ENCODE results near the gene BPIFA2. TPM values are rescaled to one million over a fixed set of nuclear protein-coding genes. Genes with fewer than 3 reads are reported as not detected.

BPIFA2 gene
- polyA plus RNA-seq, 1 donor: not detected

DNA sequence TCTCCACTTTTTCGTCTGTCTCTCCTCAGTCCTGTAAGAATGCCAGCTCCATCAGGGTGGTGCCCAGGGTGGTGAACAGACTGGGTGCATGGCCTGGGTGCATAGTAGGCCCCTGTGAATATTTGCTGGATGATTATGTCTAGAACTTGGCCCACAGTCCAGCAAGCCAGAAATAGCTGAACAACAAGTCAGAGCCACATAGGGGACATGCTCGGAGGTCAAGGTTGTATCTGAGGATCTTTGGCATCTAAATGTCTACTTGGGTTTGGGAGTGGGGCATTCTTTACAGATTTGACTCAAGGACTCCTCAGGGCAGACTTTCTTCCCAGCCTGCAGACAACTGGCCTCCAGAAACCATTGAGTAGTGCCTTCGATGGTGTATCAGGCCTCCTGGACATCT lies 31.1 kb downstream of the BPIFA2 start:
- DNase-seq: no peak

DNA sequence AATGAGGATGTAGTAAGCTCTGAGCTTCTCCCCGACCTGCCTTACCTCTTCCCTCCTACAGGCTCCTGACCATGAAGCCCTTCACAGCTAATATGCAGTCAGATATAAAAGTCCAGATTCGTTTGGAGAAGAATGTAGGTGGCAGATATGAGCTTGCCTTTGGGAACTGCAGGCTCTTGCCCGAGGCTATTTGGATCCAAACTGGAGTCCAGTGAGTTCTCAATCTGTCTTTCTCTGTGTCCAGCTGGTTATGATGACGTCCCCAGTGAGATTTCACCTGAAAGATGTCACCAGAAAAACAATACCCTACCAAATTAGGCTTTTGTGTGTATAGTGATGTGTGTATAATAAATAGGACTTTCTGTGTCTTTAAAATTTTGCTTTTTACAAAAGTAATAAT lies 34.5 kb downstream of the BPIFA2 start:
- no peak for DNase-seq

DNA sequence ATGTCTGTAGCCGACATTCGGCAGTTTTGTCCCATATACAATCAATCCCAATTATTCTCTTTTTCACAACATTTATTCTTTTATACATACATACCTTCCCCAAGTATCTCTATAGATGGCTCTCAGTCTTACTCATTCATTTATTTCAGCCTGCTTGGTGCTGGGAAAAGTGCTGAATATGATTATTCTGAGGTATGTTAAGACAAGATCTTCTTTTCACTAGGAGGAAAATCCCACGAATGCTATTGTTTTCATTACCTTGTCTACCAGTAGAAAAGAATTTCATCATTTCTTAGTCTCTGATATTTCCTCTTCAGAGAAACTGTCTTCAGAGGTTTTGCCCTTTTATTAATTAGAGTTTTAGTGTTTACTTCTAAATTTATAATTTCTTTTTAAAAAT lies 35.5 kb downstream of the BPIFA2 start:
- DNase-seq: no peak

DNA sequence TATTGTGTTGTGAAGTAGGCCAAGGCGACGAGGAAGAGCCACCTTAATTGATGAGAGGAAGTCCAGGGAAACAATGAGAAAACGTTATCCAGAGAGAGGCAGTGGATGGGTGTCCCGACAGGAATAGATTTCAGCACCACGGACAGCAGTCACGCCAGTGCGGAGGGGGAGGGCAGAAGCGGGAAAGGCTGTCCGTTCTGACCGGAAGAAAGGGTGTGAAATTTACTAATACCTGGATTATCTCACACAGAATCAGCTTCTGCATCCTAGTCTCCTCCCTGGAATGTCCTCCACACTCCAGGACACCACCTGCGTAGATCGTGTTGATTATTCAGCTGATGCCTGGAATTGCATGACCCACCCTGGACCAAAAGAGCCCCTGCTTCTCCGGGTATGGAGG lies 41.8 kb downstream of the BPIFA2 start:
- DNase-seq: peak; percentile 81

DNA sequence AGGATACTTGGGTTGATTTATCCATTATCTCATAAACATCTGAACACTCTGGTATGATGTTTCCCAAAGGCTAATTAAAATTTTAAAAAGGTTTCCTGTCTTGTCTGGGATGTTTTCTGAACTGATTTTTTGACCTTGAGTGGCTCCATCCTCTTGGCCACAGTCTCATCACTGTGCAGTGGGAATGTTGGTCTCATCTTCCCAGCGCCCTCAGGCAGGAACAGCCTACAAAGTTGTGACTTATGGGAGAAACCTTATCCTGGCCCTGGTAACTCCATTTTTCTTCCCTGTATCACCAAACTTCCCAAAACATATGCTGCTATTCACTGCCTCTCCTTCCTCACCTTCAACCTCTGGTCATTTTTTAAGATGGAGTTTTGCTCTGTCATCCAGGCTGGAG lies 42.4 kb downstream of the BPIFA2 start:
- DNase-seq: no peak

DNA sequence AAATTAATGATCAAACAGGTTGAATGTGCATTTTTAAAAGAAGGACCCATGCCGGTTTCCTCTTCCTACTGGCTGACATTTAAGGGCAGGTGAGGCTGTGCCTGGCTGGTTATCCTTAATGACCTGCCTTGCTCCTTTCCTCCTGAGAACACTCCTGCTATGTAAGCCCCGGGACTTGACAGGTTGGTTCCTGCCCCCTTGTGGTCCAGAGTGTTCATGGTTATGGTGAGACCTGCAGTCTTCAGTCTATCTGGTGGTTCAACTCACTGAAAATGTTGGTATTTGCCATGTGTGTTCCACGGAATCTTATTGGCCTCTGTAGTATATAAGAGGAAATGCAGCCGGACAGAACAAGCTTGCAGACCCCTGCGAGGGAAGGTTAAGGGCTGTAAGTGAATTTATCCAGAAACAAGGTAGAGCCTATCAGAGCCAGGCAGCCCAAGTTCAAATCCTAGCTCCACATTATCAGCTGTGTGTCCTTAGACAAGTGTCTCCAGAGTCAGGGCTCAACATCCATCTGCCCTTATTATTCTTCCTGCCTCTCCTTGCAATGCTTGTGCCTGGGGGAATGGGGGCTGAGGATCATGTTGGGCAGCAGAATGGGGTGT lies 44.0 kb downstream of the BPIFA2 start:
- DNase-seq: peak; percentile 53

DNA sequence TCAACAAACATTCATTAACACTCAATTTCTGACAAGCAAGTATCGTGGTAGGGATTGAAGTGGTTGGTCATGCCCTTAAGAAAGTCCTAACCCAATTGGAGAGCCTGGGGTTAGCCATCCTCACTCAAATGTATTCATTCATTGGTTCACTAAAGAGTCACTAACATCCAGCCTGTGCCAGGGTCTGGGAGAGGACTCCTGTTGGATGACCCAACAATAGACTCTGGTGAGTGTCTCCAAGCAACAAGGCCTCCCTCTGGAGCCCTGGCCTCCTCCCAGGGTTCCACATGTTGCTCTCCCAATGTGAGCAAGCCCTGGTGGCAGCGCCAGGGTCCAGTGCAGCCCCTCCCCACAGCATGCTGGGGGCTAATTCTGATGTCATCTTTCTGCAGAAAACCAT lies 49.1 kb downstream of the BPIFA2 start, which contains the start of gene BPIFA3:
Gene BPIFA3, plus strand, starts transcription at position 301 of the 400 bp plus-strand sequence. CDS start 185 bp downstream, outside the sequence.
- no peak for DNase-seq

DNA sequence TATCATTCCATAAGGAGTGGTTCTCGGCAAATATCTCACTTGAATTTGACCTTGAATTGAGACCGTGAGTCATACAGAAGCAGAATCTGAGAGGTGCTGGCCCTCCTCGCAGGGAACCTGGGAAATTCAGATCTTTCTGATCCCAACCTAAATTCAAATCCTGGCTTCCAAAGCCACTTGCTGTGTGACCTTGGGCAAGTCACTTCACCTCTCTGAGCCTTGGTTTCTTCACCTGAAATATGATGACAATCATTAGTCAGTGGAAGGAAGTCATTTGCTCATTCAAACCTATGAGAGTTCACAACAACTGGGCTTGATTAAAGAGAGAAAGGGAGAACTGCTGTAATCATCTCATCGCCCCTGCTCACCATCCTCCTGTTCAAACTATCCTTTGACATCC lies 56.4 kb downstream of the BPIFA2 start:
- no peak for DNase-seq

DNA sequence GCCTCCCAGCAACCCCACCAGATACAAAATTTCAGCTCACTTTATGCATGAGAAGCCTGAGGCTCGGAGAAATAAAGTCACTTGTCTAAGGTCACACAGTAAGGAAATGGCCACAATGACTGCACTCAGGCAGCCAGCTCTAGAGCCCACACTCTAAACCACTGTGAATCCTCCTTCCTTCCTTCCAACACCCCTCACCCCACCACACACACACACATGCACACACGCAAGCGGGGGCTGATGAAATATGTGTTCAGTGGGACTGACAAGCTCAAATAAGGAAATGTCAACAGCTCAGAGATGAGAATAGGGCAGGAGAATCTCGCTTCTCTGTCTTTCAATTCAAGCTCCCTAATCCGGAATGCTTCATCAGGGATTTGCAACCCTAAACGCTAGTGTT lies 61.9 kb downstream of the BPIFA2 start:
- no peak for DNase-seq

Other genes with a start within 250 kb of the BPIFA2 start
- gene SUN5, start 163.7 kb upstream of the BPIFA2 start, polyA plus RNA-seq (ENCODE audit: insufficient read length): not detected
- gene BPIFB2, start 160.5 kb upstream of the BPIFA2 start, polyA plus RNA-seq (ENCODE audit: insufficient read length): not detected
- not detected for gene BPIFB6, start 136.5 kb upstream of the BPIFA2 start, polyA plus RNA-seq (ENCODE audit: insufficient read length)
- gene BPIFB3, start 114.3 kb upstream of the BPIFA2 start, polyA plus RNA-seq (ENCODE audit: insufficient read length): not detected
- not detected for gene BPIFB4, start 88.5 kb upstream of the BPIFA2 start, polyA plus RNA-seq (ENCODE audit: insufficient read length)
- not detected for gene BPIFA3, start 49.2 kb downstream of the BPIFA2 start, polyA plus RNA-seq (ENCODE audit: insufficient read length)
- not detected for gene BPIFA1, start 67.8 kb downstream of the BPIFA2 start, polyA plus RNA-seq (ENCODE audit: insufficient read length)
- not detected for gene BPIFB1, start 115.1 kb downstream of the BPIFA2 start, polyA plus RNA-seq (ENCODE audit: insufficient read length)
- 46.6 TPM for gene CDK5RAP1, start 233.4 kb downstream of the BPIFA2 start, polyA plus RNA-seq (ENCODE audit: insufficient read length)

Measured in left kidney (tissue), 2 donors.